SKM-1 (cell line): ENCODE results near the gene GEMIN2.
A peak's percentile ranks its signal among the peaks of the same experiment; 100 is the strongest.
"Not testable (repeated sequence)": the region's sequence is repeated elsewhere in the genome, so short reads cannot be mapped to it uniquely, and the experiment has no call there.

ENCODE experiments used
- DNase-seq: peaks from one replicate; lab custom pipeline; 2025; ENCODE audit not compliant: unreplicated experiment; lab: John Stamatoyannopoulos, UW

The GEMIN2 gene

DNA sequence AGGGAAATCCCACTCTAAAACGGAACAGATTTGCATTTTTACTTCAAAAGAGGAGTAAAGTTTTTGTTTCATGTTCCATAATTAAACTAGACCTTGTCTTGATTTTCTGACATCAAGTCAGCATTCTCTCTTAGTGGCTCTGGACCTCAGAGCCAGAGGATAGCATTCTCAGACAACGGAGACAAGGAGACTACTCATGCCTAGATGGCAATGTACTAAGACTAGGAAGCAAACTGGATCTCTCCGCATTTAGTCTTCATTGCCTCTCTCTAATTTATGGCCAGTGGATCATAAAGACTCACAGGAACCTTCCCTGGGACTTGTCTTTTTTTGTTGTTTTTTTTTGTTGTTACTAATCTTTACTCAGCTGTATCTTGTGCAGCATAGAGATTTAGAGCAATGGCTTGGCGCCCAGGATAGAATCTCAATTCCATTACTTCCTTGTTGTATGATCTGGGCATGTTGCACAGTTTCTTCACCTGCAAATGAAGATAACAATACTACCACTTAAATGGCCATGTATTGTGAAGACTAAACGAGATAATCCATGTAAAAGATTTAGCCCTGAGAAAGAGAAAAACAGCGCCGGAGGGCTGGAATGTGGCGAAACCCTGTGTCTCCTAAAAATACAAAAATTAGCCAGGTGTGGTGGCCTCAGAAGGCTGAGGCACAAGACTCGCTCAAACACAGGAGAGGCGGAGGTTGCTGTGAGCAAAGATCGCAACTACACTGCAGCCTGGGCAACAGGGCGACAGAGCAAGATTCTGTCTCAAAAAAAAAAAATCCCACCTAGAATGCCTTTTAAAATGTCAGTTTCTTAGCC lies 4.0 kb upstream of the GEMIN2 start:
- no peak for DNase-seq

DNA sequence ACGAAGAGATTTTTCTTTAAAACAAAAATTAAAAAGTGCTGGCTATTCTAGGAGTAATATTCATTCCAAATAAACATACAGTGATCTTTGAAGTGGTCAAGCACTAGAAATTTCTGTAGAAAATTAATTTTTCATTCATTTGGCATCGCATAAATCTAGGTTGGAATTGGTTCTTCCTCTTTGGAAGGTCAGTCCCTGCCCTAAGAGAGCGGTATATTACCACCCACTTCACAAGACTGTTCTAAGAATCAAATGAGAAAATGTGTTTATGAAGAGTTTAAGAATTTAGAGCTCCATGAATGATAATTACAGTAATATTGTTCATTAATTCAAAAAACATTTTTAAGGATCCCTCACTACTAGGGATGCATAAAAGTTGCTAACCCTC lies 444 bp upstream of the GEMIN2 start:
- no peak for DNase-seq

DNA sequence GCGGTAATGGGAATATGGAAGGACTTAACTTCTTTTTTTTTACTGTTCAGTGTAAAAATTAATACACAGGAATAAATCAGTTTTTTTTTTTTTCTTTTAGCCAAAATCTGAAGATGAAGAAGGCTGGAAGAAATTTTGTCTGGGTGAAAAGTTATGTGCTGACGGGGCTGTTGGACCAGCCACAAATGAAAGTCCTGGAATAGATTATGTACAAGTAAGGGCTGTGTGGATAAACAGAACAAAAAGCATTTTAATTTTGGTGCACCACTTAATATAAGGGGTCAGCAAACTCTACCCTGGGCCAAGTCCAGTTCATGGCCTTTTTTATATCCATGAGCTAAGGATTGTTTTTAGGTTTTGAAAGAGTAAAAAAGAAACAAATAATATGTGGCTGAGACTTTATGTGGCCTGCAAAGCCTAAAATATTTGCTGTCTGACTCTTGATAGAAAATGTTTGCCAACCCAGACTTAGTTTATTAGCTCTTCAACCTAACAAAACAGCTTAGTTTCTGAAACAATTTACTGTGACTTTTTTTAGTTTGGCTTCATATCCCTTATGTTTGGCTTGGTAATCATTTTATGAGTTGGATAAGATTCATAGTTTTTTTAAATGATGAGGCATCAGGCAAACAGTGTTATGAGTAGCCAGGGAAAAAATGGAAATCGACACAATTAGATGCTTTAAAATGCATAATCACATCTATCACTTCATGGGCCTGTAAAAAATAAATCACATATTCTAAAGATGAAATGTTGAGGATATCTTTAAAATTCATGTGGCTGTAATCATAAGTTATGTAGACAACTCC lies 8.4 kb downstream of the GEMIN2 start:
- DNase-seq, result no peak

DNA sequence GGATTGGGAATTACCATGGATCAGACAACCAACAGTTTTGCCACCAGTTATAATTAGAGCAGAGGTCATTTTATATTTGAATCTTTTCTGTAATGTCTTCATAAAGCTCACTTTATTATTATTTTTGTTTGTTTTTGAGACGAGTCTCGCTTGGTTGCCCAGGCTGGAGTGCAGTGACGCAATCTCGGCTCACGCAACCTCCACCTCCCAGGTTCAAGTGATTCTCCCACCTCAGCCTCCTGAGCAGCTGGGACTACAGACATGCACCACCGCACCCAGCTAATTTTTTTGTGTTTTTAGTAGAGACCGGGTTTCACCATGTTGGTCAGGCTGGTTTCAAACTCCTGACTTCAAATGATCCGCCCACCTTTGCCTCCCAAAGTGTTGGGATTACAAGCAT lies 23.7 kb downstream of the GEMIN2 start:
- not testable (repeated sequence) for DNase-seq

DNA sequence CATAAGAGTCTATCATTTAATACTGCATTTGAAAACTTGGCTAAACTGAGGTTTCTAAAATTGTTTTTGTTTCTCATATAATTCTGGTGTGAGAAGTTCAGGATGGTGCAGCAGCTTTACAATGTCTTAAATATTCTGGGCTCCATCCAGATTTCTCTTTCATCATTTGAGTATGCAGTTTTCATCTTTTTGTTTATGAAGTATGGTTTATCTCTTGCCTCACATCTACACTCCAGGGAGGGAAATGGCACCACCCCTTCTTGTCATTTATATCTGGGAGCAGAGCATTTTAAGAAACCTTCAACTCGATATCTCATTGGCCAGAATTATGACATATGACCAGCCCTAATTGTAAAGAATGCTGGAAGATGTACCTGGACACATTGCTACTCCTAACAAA lies 24.3 kb downstream of the GEMIN2 start:
- no peak for DNase-seq

DNA sequence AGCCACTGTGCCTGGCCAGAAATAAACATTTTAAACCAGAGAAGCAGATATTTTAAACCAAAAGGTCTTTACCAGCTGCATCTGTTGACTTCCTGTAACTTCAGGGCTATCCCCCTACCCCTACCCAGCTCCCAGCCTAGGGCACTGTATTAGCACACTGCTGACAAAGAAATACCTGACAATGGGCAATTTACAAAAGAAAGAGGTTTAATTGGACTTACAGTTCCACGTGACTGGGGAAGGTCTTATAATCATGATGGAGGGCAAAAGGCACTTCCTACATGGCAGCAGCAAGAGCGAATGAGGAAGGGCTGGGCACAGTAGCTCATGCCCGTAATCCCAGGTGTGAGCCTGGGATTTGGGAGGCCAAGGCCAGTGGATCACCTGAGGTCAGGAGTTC lies 26.0 kb downstream of the GEMIN2 start:
- DNase-seq, result no peak

DNA sequence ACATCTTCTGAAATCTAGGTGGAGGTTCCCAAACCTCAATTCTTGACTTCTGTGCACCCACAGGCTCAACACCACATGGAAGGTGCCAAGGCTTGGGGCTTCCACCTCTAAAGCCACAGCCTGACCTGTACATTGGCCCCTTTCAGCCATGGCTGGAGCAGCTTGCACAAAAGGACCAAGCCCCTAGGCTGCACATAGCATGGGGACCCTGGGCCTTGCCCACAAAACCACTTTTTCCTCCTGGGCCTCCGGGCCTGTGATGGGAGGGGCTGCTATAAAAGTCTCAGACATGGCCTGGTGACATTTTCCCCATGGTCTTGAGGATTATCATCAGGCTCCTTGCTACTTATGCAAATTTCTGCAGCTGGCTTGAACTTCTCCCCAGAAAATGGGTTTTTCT lies 27.5 kb downstream of the GEMIN2 start:
- not testable (repeated sequence) for DNase-seq

DNA sequence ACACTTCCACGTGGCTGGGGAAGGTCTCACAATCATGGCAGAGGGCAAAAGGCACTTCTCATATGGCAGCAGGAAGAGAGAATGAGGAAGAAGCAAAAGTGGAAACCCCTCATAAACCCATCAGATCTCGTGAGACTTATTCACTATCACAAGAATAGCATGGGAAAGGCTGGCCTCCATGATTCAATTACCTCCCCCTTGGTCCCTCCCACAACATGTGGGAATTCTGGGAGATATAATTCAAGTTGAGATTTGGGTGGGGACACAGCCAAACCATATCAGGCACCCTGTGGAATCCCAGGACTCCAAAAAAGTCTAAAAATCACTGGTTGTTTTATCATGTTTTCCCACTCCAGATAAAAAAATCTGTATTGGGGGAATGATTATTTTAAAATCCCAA lies 29.1 kb downstream of the GEMIN2 start:
- not testable (repeated sequence) for DNase-seq

DNA sequence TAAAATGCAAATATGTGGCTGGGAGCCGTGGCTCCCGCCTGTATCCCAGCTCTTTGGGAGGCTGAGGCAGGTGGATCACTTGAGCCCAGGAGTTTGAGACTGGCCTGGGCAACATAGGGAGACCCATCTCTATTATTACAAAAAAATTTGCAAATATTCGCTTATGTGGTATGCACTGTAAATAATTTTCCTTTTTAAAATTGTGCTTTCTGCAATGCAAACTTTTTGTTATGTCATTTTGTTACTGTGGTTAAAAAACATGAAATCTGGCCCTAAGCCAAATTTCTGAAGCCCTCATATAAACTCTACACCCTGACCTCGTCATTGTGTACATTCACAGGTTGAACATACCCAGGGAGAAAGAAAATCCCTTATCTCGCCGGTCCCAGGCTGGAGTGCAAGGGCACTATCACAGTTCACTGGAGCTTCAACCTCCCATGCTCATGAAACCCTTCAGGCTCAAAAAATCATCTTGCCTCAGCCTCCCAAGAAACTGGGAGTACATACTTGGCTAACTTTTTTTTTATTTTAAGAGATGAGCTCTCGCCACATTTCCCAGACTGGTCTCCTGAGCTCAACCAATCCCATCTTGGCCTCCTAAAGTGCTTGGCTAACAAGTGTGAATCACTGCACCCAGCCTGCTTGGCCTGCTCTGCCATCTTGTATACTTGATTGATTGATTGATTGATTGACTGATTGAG lies 31.3 kb downstream of the GEMIN2 start:
- no peak for DNase-seq

DNA sequence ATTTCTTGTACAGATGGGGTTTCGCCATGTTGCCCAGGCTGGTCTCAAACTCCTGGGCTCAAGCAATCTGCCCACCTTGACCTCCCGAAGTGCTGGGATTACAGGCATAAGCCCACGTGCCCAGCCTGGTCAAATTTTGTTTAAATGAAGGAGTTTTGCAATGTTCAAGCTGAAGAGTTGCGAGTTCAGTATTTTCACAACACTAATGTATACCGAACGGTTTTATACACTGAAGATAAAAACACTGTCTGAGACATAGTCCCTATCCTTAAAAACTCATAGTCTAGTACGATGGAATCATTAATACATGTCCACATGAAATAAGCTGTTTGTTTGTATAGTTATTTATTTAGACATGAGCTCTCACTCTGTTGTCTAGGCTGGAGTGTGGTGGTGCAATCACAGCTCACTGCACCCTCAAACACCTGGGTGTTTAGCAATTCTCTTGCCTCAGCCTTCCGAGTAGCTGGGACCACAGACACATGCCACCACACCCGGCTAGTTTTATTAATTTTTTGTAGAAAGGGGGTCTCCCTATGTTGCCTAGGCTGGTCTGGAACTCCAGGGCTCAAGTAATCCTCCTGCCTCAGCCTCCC lies 40.6 kb downstream of the GEMIN2 start:
- no peak for DNase-seq

DNA sequence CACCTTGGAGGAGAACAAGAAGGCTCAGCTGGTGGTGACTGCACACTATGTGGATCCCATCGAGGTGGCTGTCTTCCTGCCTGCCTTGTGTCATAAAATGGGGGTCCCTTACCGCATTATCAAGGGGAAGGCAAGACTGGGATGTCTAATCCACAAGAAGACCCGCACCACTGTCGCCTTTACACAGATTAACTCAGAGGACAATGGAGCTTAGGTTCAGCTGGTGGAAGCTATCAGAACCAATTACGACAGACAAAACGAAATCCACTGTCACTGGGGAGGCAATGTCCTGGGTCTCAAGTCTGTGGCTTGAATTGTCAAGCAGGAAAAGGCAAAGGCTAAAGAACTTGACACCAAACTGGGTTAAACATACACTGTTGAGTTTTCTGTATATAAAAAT lies 43.4 kb downstream of the GEMIN2 start:
- no peak for DNase-seq

DNA sequence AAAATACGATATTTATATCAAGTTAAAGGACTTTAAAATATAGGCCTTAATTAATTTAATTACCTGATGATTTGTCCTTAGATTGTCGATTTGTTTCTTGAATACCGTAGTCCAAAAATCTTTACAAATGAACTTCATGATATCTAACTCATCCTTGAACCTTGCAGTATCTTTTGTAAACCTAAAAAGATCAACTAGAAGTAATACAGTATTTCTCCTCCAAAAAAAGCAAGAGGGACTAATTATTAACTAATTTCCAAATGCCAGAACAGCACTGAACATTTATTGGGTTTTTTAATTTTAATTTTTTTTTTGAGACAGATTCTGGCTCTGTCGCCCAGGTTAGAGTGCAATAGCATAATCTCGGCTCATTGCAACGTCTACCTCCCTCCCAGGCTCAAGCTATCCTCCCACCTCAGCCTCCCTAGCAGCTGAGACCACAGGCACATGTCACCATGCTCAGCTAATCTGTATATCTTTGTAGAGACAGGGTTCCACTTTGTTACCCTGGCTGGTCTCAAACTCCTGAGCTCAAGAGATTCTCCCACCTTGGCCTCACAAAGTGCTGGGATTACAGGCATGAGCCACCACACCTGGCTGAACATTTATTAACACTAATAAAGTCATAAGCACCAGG lies 44.2 kb downstream of the GEMIN2 start:
- no peak for DNase-seq

DNA sequence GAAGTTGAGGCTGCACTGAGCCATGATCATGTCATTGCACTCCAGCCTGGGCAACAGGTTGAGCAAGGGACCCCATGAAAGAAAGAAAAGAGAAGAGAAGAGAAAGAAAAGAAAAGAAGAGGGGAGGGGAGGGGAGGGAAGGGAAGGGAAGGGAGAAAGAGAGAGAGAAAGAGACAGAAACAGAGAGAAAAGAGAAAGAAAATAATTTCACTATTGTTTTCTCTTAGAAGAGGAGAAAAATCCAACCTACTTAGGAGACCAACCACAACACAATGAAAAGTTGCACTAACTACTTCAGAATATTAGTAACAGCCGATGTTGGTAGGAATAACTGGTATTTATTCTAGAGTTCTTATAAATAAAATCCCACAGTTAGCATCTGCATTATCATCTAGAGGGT lies 46.4 kb downstream of the GEMIN2 start:
- DNase-seq, result no peak

DNA sequence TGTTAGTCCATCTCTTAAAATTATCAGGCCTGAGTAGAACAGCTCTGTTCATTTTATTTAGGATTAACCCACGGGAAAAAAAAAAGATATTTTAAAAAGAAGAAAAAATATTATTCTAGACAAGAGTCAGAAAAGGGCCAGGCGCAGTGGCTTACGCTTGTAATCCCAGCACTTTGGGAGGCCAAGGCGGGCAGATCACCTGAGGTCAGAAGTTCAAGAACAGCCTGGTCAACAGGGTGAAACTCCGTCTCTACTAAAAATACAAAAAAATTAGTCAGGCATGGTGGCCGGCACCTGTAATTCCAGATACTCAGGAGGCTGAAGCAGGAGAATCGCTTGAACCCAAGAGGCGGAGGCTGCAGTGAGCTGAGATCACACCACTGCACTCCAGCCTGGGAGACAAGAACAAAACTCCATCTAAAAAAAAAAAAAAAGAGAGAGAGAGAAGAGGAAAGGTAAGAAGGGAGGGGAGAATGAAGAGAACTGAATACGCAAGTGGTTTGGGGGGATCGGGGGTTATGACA lies 53.7 kb downstream of the GEMIN2 start:
- not testable (repeated sequence) for DNase-seq

DNA sequence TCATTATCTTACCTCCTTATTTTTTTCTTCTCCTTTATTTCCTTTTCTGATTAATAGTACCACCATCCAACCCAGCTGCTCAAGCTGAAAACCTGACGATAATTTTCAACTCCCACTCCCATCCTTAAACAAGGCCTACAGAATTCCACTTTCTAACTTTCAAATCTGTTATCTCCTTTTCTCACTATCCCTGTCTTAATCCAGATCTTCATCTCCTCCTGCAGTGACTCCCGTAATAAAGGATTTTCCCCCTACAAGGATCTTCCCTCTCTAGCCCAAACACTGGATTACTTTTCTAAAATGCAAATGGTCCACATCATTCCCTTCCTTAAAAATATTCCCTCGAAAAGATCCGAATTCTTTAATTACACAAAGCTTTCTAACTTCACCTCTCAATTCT lies 54.5 kb downstream of the GEMIN2 start:
- no peak for DNase-seq

DNA sequence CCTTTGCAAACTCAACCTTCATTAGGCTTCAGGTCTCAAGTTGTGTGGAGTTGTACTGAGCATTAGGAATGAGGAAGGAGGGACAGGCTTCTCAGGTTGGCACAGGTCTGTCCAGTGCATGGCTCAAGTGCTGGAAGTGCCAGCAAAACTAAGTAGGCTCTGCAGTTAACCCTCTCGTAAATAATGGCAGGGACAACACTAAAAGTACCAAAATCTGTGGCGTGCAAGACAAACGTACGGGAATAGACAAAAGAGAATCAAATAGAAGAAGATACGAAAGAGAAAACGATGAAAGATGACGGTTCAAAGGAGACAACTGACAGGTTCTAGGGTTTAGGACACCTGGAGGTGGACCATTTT lies 55.4 kb downstream of the GEMIN2 start:
- no peak for DNase-seq

DNA sequence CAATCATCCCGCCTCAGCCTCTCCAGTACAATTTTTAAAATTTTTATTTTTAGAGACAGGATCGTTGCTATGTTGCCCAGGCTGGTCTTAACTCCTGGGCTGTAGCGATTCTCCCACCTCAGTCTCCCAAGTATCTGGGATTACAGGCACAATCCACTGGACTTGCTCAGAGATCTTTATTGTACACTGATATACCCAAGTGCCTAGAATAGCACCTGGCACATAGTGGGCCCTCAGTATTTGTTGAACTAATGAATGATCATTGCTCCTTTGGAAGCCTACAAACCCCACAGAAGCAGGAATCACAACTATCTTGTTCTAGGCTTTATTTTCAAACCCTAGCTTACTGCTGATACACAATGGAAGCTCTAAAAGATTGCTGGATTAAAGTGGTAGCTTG lies 59.1 kb downstream of the GEMIN2 start:
- no peak for DNase-seq

DNA sequence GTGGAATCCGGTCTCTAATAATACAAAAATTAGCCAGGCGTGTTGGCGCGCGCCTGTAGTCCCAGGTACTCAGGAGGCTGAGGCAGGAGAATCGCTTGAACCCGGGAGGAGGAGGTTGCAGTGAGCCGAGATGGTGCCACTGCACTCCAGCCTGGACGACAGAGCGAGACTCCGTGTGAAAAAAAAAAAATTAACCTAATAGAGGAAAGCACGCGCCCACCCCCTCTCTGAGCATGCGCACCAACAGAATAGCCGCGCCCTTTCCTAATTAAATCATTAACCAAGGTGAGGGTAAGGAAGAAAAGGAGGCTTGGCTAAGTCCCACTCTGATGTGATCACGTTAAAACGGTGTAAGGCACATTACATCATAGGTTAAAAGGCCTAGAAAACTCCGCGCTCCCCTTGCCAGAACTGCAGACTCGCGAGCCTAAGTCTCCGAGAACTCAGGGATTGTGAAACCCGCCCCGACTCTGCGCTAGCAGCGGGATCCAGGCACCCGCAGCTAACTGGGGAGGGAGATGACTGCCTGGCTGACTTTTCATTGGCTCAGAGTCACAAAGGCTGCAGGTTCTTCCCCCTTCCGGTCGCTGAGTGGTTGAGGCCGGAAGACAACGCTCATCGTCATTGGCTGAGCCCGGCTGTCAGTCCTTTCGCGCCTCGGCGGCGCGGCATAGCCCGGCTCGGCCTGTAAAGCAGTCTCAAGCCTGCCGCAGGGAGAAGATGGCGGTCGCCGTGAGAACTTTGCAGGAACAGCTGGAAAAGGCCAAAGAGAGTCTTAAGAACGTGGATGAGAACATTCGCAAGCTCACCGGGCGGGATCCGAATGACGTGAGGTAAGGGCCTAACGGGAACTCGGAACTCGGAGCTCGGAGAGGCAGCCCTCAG lies 60.7 kb downstream of the GEMIN2 start, which contains the start of gene PNN:
Gene PNN (plus strand): TSS at position 695 of the 885 bp plus-strand sequence. CDS start 26 bp downstream, at position 721.
- DNase-seq, result peak; percentile 87

DNA sequence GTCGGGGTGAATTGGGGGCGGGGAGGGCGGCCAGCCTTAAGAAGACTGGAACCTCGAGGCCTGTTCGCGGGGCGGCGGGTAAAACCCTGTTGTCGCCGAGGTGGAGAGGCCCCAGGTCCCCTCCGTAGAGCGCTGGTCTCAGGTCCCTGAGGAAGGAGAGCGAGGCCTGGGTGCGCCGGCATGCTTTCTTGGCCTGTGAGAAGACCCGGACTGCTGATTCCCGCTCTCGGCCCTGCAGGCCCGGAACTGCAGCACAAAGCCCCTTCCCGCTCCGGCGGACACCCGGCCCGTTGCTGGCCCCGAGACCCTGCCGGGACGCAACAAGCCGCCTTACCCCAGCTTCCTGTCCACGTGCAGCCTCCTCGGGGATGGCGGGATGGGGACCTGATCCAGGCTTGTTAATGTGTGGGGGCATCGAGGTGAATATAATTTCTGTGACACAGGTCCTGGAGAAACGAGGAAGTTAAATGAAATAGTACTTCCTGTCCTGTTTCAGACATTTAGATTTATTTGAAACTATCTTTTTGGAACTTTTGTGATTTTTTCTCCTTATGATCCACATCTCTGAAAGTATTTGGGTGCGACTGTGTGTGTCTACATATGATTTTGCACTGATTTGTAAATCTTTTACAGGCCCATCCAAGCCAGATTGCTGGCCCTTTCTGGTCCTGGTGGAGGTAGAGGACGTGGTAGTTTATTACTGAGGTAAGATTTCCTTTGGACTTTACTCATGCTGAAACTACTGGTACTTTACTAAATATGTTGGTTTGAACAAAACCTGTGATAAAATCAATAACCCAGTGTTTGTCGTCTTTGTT lies 61.5 kb downstream of the GEMIN2 start:
- DNase-seq, result no peak
